GM12892 (cell line): Measurements from ENCODE around the gene RINT1.
"Not testable (repeated sequence)": the region's sequence is repeated elsewhere in the genome, so short reads cannot be mapped to it uniquely, and the experiment has no call there.

Experiments
- DNase-seq: peaks from one replicate; pipeline ENCODE4 v3.0.0; 2011; ENCODE audit not compliant: insufficient read length
- FAIRE-seq: peaks from 2 replicates; lab custom pipeline; 2011; peaks lifted over from hg19 to GRCh38; lab: Jason Lieb, UNC
- POLR2A ChIP-seq: IDR thresholded peaks from 2 replicates; pipeline ENCODE4 v1.6.1; 2011; ENCODE audit warnings: low read depth, low read length, control low read depth
- POLR2AphosphoS5 ChIP-seq: IDR thresholded peaks from 2 replicates; pipeline ENCODE4 v1.6.1; 2011; ENCODE audit warnings: low read depth, low read length, control low read depth
- TAF1 ChIP-seq: IDR thresholded peaks from 2 replicates; pipeline ENCODE4 v1.6.1; 2011; ENCODE audit warnings: low read depth, mild to moderate bottlenecking, control low read depth, low read length, borderline replicate concordance

RINT1 gene

DNA sequence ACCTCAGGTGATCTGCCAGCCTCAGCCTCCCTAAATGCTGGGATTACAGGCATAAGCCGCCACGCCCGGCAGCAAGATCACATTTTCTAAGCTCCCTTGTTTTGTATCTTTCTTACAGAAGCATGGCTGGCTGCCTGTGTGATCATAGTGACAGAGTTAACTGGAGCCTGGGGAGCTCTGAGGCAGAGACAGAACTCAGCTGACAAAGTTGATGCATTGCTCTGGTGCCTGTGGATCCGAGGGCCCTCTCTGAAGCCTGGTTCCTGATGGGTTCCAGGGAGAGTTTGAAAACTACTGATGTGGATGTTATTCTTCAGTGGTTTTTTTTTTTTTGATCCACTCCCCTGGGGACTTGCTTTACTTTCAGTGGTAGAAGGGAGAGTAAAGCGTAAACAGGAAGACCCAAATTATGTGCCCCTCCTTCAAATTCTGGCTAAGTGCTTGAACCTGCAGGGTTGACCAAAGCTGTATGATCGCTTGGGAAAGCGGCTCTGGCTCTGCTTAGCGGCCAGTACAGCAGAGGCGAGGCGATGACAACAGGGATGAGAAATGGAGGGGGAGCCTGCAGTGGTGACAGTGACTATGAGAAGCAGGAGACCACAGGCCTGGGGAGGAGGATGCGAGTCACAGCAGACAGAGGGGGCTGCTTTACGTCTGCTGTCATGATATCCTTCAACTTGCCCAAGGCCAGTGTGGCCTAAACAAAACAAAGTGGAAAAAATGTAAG lies 56.1 kb downstream of the RINT1 start:
- TF ChIP-seq POLR2AphosphoS5 (no peak), POLR2A (no peak), TAF1 (no peak)
- FAIRE-seq (no peak), DNase-seq (no peak)

DNA sequence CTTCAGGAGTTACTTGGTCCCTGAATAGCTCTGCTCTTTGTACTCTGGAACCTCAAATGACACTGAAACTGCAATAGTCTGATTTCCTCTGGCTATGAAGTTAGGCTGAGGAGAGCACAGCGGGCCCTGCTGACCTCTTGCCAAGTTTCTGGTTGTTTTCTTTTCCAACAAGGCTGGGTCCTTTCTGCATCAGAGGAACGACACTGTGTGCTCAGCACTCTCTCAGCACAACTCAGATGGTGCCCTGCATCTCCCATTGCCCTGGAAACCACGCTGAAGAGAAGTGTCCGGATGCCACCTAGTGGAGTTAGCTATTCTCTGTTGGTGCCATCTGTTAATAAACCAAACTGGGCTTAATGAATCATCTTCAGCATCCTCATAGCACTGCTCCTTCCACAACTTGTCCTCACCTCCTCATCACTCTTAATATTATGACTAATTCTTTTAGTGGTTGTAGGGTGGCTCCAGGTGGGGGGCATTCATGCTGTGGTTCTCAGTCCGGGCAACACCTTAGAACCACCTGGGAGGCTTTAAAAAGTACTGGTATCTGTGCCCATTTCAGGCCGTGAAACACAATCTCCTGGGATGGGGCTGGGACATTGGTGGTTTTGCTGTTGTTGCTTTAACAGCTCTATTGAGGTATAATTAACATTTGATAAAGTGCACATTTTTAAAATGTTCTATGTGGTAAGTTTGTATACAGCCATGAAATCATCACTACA lies 57.5 kb downstream of the RINT1 start:
- no peak for TF ChIP-seq POLR2A
- TF ChIP-seq POLR2AphosphoS5, result no peak
- FAIRE-seq, result peak; percentile 75

DNA sequence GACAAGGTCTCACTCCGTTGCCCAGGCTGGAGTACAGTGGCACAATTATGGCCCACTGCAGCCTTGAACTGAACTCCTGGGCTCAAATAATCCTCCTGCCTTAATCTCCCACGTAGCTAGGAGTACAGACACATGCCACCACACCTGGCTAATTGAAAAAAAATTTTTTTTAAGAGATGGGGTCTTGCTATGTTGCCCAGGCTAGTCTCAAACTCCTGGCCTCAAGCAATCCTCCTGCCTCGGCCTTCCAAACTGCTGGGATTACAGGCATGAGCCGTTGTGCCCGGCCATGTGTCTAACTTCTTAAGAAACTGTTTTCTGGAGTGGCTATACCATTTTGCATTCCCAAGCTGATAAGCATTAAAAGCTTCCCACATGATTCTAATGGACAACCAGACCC lies 58.8 kb downstream of the RINT1 start:
- DNase-seq (no peak), FAIRE-seq (no peak)
- TF ChIP-seq POLR2AphosphoS5 (no peak), TAF1 (no peak), POLR2A (no peak)

More for the DNA sequence above, 57.5 kb downstream of the RINT1 start:
- DNase-seq, result no peak

DNA sequence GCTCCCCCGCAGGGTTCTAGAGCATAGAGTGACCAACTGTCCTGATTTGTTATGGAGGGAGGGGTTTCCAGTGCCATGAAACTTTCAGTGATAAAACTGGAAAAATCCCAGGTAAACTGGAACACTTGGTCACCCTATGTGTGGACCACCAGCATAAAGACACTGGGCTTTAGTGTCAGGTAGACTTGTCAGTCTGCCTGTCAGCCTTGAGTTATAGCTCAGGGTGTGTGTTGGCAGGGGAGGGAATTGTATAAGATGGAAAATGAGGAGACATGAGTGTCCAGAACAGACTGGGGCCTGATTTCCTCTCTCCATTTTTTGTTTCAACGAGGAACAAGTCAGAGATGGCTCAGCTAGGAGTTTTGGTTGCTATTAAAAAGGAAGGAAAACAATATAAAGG lies 59.5 kb downstream of the RINT1 start:
- no peak for TF ChIP-seq POLR2A
- FAIRE-seq, result no peak
- DNase-seq, result no peak

DNA sequence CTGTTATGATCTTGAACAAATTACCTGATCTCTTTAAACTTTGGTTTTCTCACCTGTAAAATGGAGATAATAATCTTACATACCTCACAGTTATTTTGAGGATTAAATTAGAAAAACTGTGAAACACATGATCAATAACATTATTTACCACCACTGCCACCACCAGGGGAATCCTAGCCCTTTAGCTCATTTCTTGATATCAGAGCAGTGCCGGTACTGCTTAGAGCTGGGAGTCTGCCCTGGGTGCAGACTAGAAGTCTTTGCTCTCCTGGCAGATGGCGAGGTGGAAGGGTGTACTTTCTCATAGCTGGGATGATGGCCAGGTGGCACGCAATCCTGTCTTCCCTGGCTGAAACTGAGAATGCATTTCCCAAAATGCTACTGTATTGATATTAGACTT lies 62.0 kb downstream of the RINT1 start:
- no peak for TF ChIP-seq POLR2A
- no peak for TF ChIP-seq TAF1
- TF ChIP-seq POLR2AphosphoS5, result no peak
- FAIRE-seq (no peak), DNase-seq (no peak)

DNA sequence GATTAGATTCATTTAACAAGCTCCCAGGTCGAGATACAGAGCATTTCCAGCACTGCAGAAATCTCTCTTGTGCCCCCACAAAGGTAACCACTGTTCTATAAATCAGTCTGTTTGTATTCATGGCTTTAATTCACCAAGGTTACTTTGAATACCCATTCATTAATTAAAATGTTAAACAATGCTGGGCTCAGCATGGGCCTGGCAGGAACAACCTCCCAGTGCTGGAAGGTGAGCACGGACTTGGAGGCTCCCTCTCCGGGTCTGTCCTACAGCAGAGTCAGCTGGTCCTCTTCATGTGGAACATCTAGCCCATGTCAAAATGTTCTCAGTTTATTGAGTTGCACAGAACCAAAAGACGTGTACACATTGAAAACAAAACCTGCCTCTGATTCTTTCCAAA lies 64.9 kb downstream of the RINT1 start:
- TF ChIP-seq TAF1 (no peak), POLR2AphosphoS5 (no peak), POLR2A (no peak)
- no peak for FAIRE-seq
- DNase-seq, result no peak

DNA sequence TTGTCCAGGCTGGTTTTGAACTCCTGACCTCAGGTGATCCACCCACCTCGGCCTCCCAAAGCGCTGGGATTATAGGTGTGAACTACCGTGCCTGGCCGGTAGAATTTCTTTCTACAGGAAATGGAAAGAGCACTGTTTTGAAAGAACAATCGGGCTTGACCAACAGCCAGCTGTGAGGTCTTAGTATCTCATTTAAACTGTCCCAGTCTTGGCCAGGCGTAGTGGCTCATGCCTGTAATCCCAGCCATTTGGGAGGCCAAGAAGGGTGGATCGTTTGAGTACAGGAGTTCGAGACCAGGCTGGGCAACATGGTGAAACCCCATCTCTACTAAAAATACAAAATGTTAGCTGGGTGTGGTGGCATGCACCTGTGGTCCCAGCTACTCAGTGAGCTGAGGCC lies 67.1 kb downstream of the RINT1 start:
- DNase-seq, FAIRE-seq: not testable (repeated sequence)

DNA sequence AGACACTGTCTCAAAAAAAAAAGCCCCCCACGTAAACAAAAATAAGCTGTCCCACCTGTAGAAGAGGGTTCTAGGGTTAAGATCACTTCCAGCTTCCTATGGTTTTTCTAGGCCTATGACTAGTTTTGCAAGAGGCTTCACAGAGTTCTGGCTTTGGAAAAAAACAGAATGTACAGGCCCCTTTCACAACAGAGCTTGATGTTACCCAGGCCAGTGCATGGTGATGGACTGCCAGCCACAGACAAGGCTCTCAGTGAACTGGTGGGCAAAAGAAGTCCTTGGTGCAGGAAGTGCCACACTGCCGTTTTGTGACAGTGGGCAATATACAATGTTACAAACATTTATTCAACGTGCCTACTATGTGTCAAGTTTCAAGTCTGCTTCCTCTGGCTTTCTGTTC lies 67.5 kb downstream of the RINT1 start:
- no peak for FAIRE-seq
- TF ChIP-seq POLR2A, result no peak
- no peak for TF ChIP-seq TAF1
- no peak for TF ChIP-seq POLR2AphosphoS5
- DNase-seq, result no peak

DNA sequence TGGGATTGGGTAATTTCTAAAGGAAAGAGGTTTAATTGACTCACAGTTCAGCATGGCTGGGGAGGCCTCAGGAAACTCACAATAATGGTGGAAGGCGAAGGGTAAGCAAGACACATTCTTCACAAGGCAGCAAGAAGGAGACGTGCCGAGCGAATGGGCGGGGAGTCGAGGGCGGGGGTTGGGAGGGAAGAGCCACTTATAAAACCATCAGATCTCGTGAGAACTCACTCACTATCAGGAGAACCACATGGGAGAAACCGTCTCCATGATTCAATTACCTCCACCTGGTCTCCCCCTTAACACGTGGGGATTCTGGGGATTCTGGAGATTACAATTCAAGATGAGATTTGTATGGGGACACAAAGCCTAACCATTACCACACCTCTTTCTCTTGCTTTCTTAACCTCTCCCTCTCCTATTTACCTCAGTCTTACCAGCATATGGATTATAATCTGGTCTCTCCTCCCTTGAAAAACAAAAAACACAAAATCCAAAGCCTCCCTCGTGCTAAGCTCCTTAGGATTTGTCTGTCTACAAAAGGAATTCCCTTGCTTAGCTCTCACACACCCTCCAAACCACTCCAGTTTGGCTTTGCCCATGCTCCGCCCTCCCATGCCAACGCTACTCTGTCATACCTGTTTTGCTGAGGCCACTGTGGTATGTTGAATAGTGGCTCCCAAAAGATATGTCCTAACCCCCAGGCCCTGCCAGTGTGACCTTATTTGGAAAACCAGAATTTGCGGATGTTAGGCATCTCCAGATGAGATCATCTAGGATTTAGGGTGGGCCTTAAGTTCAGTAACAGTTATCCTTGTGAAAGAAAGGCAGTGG lies 68.9 kb downstream of the RINT1 start:
- TF ChIP-seq POLR2A (no peak), TAF1 (no peak)
- DNase-seq (no peak), FAIRE-seq (no peak)

DNA sequence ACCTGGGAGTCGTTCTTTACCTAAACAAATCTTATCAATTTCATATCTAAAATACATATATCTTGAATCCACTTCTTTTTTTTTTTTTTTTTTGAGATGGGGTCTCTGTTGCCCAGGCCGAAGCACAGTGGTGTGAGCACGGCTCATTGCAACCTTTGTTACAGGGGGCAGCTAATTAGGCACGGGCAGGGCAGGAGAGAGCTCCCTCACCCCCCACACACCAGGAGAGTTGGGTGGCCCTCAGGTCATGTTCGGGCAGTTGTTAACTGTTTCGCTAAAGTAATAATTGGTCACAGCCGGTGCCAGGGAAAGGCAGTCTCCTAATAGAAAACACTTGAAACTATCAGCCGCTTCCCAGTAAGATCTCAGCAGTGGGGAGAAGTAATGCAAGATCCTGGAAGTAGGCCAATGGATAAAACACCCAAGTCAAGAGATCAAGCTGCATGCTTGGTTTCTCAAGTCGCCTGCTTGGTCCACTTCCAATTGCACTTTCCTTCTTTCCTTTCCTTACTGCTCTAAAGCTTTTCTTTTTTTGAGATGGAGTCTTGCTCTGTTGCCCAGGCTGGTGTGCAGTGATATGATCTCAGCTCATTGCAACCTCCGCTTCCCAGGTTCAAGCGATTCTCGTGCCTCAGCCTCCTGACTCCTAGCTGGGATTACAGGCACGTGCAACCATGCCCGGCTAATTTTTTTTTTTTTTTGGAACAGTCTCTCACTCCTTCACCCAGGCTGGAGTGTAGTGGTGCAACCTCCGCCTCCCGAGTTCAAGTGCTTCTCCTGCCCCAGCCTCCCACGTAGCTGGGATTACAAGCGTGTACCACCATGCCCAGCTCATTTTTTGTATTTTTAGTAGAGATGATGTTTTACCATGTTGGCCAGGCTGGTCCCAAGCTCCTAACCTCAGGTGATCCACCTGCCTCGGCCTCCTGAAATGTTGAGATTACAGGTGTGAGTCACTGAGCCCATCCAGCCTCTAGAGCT lies 70.6 kb downstream of the RINT1 start:
- no peak for FAIRE-seq
- TF ChIP-seq TAF1, result no peak
- TF ChIP-seq POLR2AphosphoS5, result no peak
- no peak for TF ChIP-seq POLR2A
- no peak for DNase-seq
